Coronary artery (tissue), 2 donors: ENCODE measurements around the gene SPEG.

Source experiments
- DNase-seq: peaks from one replicate; pipeline ENCODE4 v3.0.0-alpha.2; 2017; ENCODE audit warnings: low spot score
- H3K27ac ChIP-seq, 2 donors: fragments of 200-600 bp; sonication (generic); one replicate each; pipeline ENCODE4 v1.5.1; 2016 to 2019
- H3K4me3 ChIP-seq: fragments of 200-600 bp; sonication (generic); 2 replicates; pipeline ENCODE4 v1.5.1; 2016; ENCODE audit warnings: mild to moderate bottlenecking, moderate library complexity
- CTCF ChIP-seq: fragments of 200-600 bp; sonication (generic); IDR thresholded peaks from one replicate; pipeline ENCODE4 v1.5.1; 2019; ENCODE audit warnings: antibody characterized with exemption

SPEG gene

GRCh38 chr2:219434718-219435525 is at the start of gene SPEG:
Gene SPEG (plus strand): TSS chr2:219434843. CDS start chr2:219434978, 135 bp downstream.
- no peak for TF ChIP-seq CTCF
- Histone ChIP-seq H3K27ac (peak within 1 kb of the TSS; percentile 82 to 97), H3K4me3 (peak within 1 kb of the TSS; percentile 69)
- peak; percentile 74 for DNase-seq

GRCh38 chr2:219384859-219385258 is 49.8 kb upstream of the SPEG start:
- Histone ChIP-seq H3K4me3 (no peak overlapping the region), H3K27ac (no peak overlapping the region)
- no peak for TF ChIP-seq CTCF
- no peak for DNase-seq

- H3K4me3 ChIP-seq: peak overlapping the region; percentile 98
- no peak overlapping the region for H3K27ac ChIP-seq
- DNase-seq: no peak
- no peak for TF ChIP-seq CTCF
Measured at GRCh38 chr2:219385958-219386520, 48.6 kb upstream of the SPEG start.

GRCh38 chr2:219386532-219387280 is 47.9 kb upstream of the SPEG start:
- no peak for DNase-seq

GRCh38 chr2:219387306-219388120 is 47.1 kb upstream of the SPEG start, which contains the start of gene DNPEP:
Gene DNPEP (minus strand): TSS chr2:219387912. CDS start chr2:219387794, 118 bp downstream.
- peak; percentile 96 for DNase-seq
- Histone ChIP-seq H3K27ac (peak within 1 kb of the TSS; percentile 93 to 100), H3K4me3 (peak within 1 kb of the TSS; percentile 98)
- no peak for TF ChIP-seq CTCF

More at GRCh38 chr2:219386532-219387280, 47.9 kb upstream of the SPEG start:
- Histone ChIP-seq H3K27ac (peak overlapping the region; percentile 93 to 100), H3K4me3 (peak overlapping the region; percentile 98)
- no peak for TF ChIP-seq CTCF

GRCh38 chr2:219388121-219388906 is 46.3 kb upstream of the SPEG start:
- H3K4me3 ChIP-seq: peak overlapping the region; percentile 98
- peak; percentile 47 for TF ChIP-seq CTCF
- DNase-seq: peak; percentile 99
- peak overlapping the region; percentile 59 to 100 for H3K27ac ChIP-seq
